ENCODE results near the gene AFF4. TPM values are rescaled to one million over a fixed set of nuclear protein-coding genes. Genes with fewer than 3 reads are reported as not detected.

The AFF4 gene
- total and polyA plus RNA-seq, 10 of the 15 experiments (the other 5 are each of a cell fraction or from before 2014, with no cell fraction given): 1.1 to 20.2 (median 10.4) TPM

- TF ChIP-seq KAT2A (conservative IDR thresholded peaks at IDR 0.05; ENCODE audit: control insufficient read depth, low read depth, low read length) (no peak), RELA (IDR thresholded peaks at IDR 0.05; ENCODE audit: borderline replicate concordance, partially characterized antibody) (no peak), ELK1 (IDR thresholded peaks at IDR 0.05; ENCODE audit: low read depth, low read length) (no peak), JUNB (IDR thresholded peaks at IDR 0.05) (no peak), NR2C2 (IDR thresholded peaks at IDR 0.05; ENCODE audit: borderline replicate concordance, control insufficient read depth, insufficient read length, low read depth) (no peak), HDAC6 (IDR thresholded peaks at IDR 0.05; ENCODE audit: unreplicated experiment) (no peak), USF2 (IDR thresholded peaks at IDR 0.05; ENCODE audit: borderline replicate concordance, low read depth, low read length) (no peak)
- Histone ChIP-seq H3K79me2 (ENCODE audit: control insufficient read depth, insufficient read depth, low read length) (no peaks in the 10 kb centered on the region), H3K36me3 (ENCODE audit: control insufficient read depth in 2 of 2, insufficient read depth in 2 of 2, low read length in 1 of 2) (no peaks in the 10 kb centered on the region), H3K9me3 (replicated peaks; ENCODE audit: control insufficient read depth, insufficient read depth, low read length) (no peaks in the 10 kb centered on the region; the same call in 2 of the 3 replicates), H4K20me1 (ENCODE audit: control insufficient read depth, insufficient read depth) (no peaks in the 10 kb centered on the region), H3K27me3 (replicated peaks in 1 of 2; ENCODE audit: control insufficient read depth in 2 of 2, insufficient read depth in 2 of 2, low read length in 1 of 2) (no peaks in the 10 kb centered on the region), H3K4me1 (ENCODE audit: control insufficient read depth, insufficient read depth, low read length) (no peaks in the 10 kb centered on the region), H2AFZ (ENCODE audit: control insufficient read depth, low read depth, low read length) (no peak overlapping the region), H3K9ac (ENCODE audit: control insufficient read depth, insufficient read depth, low read length) (no peak overlapping the region), H3K4me2 (ENCODE audit: control insufficient read depth, insufficient read depth) (no peak overlapping the region), H3K27ac (ENCODE audit: control insufficient read depth, insufficient read depth) (no peak overlapping the region), H3K4me3 (no peak overlapping the region)
- ChIA-PET RAD21 (ENCODE audit: unreplicated experiment) (no interaction called here), SMC1A (ENCODE audit: uncharacterized antibody, unreplicated experiment) (no interaction called here), POLR2A (no interaction called here), CTCF (no interaction called here)
- ATAC-seq (no peak; the same call in 2 of the 3 replicates), FAIRE-seq (no peak), DNase-seq (ENCODE audit: low read depth, low spot score) (no peak)
- WGBS (ENCODE audit: insufficient coverage, insufficient replicate concordance, low lambda C conversion rate, missing lambda C conversion rate): 36% methylated on average over 3 of the region's 3 CpGs
- intact Hi-C loops (cut with micrococcal nuclease; ENCODE audit: unreplicated experiment): no loop called here
- in situ Hi-C loops (cut with MboI): no loop called here
- BruUV-seq (replicated peaks): no TSS peak
These were observed 16.0 kb upstream of the AFF4 start for GRCh38 chr5:132979367-132979940.
